ENCODE measurements around the gene CSNK1G2.

CSNK1G2 gene

GRCh38 chr19:1941146-1942077 lies at the start of gene CSNK1G2:
Gene CSNK1G2 (plus strand): TSS chr19:1941172. CDS start chr19:1969773, 28,601 bp downstream.
- DNase-seq, result no peak

GRCh38 chr19:1893791-1894190 lies 47.2 kb upstream of the CSNK1G2 start:
- no peak for DNase-seq

GRCh38 chr19:1896508-1896907 lies 44.5 kb upstream of the CSNK1G2 start:
- DNase-seq, result no peak

- no peak for DNase-seq
Measured at GRCh38 chr19:1901940-1902404, 39.0 kb upstream of the CSNK1G2 start.

GRCh38 chr19:1902923-1903322 lies 38.0 kb upstream of the CSNK1G2 start:
- no peak for DNase-seq

GRCh38 chr19:1904860-1905109 lies 36.2 kb upstream of the CSNK1G2 start:
- DNase-seq, result no peak

- peak; percentile 99 for DNase-seq
Measured at GRCh38 chr19:1905110-1905862, 35.7 kb upstream of the CSNK1G2 start, which contains the start of the genes ADAT3 and SCAMP4. Gene ADAT3 (plus strand): TSS chr19:1905399. CDS start chr19:1912048, 6,649 bp downstream. Gene SCAMP4 (plus strand): TSS chr19:1905399. CDS start chr19:1915020, 9,621 bp downstream.

- no peak for DNase-seq
Measured at GRCh38 chr19:1905863-1906375, 35.1 kb upstream of the CSNK1G2 start.

- DNase-seq, result no peak
Measured at GRCh38 chr19:1906985-1907562, 33.9 kb upstream of the CSNK1G2 start.

GRCh38 chr19:1907563-1908363 lies 33.2 kb upstream of the CSNK1G2 start:
- DNase-seq, result no peak

GRCh38 chr19:1908364-1908678 lies 32.7 kb upstream of the CSNK1G2 start:
- DNase-seq, result no peak

GRCh38 chr19:1909761-1910080 lies 31.3 kb upstream of the CSNK1G2 start:
- DNase-seq, result no peak

- peak; percentile 7 for DNase-seq
Measured at GRCh38 chr19:1910177-1910576, 30.8 kb upstream of the CSNK1G2 start.

GRCh38 chr19:1911098-1911497 lies 29.9 kb upstream of the CSNK1G2 start:
- DNase-seq, result no peak

- DNase-seq, result no peak
Measured at GRCh38 chr19:1911995-1912394, 29.0 kb upstream of the CSNK1G2 start.

- DNase-seq, result no peak
Measured at GRCh38 chr19:1912760-1913505, 28.0 kb upstream of the CSNK1G2 start.

- no peak for DNase-seq
Measured at GRCh38 chr19:1913781-1914577, 27.0 kb upstream of the CSNK1G2 start.

- no peak for DNase-seq
Measured at GRCh38 chr19:1914826-1915341, 26.1 kb upstream of the CSNK1G2 start.

- DNase-seq, result no peak
Measured at GRCh38 chr19:1917146-1917545, 23.8 kb upstream of the CSNK1G2 start.

GRCh38 chr19:1917926-1918325 lies 23.0 kb upstream of the CSNK1G2 start:
- no peak for DNase-seq

GRCh38 chr19:1918975-1919374 lies 22.0 kb upstream of the CSNK1G2 start:
- no peak for DNase-seq
